HK-2 (cell line): Measurements from ENCODE around the gene TCF3.

Experiments
- DNase-seq: peaks from one replicate; pipeline ENCODE4 v3.0.0-alpha.2; 2018; ENCODE audit not compliant: unreplicated experiment

Gene TCF3

GRCh38 chr19:1560286-1560882 lies 92.0 kb downstream of the TCF3 start:
- DNase-seq: no peak
